Activated T-helper 17 cell treated with anti-CD3 and anti-CD28 coated beads, Interleukin-2, amount 50 U/mL, for 72 hours (primary cell): ENCODE measurements around the gene SLC44A2. TPM values are rescaled to one million over a fixed set of nuclear protein-coding genes. Genes with fewer than 3 reads are reported as not detected.

ENCODE experiments used
- ATAC-seq: fragments of 150-1000 bp; cut with Tn5 transposase; replicated peaks from 2 replicates; pipeline ENCODE4 v1.10.0; 2021; ENCODE audit warnings: mild to moderate bottlenecking, moderate library complexity
- H3K27ac Mint-ChIP-seq: one replicate; pipeline ENCODE4 v1.8.0; 2022; ENCODE audit warnings: mixed read lengths
- H3K27me3 Mint-ChIP-seq: one replicate; pipeline ENCODE4 v1.8.0; 2022; ENCODE audit warnings: mixed read lengths
- H3K36me3 Mint-ChIP-seq: one replicate; pipeline ENCODE4 v1.8.0; 2022; ENCODE audit warnings: low read depth, mild to moderate bottlenecking, mixed read lengths
- H3K4me1 Mint-ChIP-seq: one replicate; pipeline ENCODE4 v1.8.0; 2022; ENCODE audit warnings: mixed read lengths
- H3K4me3 Mint-ChIP-seq: one replicate; pipeline ENCODE4 v1.8.0; 2022; ENCODE audit warnings: mild to moderate bottlenecking, mixed read lengths
- H3K9me3 Mint-ChIP-seq: one replicate; pipeline ENCODE4 v1.8.0; 2022; ENCODE audit warnings: mixed read lengths
- total RNA-seq, 2 donors: library from RNA; stranded (reverse); gene quantifications; one replicate each; pipeline ENCODE4 v1.2.3, GENCODE V29; 2022

Gene SLC44A2
- total RNA-seq, 2 donors from 2014 or later = 64.8 to 84.9 TPM

DNA sequence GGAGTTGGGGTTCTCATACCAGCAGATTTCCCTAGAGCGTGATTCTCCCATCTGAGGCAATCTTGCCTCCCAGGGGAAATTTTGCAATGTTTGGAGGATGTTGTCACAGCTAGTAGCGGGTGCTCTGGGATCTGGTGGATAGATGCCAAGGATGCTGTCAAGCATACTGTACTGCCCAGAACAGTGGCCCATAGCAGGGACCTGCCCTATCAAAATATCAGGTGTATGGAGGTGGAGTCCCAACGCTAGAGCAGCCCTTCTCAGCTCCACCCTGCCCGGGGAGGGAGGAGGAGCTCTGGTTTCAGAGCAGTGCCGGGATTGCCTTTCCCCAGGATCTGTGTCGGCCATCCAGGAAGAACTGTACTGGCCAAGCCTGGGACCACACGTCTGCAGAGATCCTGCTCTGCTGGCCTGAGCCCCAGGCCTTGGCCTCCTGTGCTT lies 65.0 kb downstream of the SLC44A2 start:
- Mint-ChIP-seq H3K27ac (no peak overlapping the region), H3K27me3 (no peaks in the 10 kb centered on the region), H3K4me3 (no peak overlapping the region), H3K4me1 (peaks cover 1% of the 10 kb centered on the region), H3K36me3 (peaks cover 61% of the 10 kb centered on the region), H3K9me3 (no peaks in the 10 kb centered on the region)
- ATAC-seq = no peak

DNA sequence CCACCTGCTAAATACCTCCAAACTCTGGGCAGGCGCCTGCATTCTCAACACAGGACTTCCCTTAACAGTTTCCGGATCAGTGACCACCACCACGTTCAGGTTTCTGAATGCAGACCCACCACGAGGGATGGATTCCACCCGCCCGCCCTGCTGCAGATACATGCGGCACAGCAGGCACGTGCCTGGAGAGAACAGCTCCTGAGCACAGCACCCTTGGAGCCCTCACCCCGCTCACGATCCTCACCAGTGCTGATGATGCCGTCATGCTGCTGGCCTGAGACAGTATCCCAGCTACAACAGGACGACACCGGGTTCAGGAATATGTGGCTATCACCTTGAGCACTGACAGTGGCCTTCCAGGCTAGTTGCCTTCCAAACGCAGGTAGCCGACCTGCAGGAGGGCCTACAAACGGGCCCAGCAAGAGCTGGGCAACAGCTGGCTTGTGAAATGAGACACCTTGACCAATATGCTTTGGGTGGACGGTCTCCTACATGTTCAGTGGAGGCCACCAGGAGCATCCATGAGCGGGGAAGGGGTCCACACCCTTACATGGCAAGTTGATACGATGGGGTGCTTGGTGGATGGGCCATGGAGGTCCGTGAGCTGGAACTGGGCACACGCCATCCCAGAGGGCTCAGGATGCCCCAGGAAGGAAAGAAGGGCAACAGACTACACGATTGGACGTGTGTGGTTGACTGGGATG lies 66.0 kb downstream of the SLC44A2 start:
- peaks cover 5% of the 10 kb centered on the region for H3K4me1 Mint-ChIP-seq
- peaks cover 55% of the 10 kb centered on the region for H3K36me3 Mint-ChIP-seq
- peak overlapping the region; percentile 65 for H3K27ac Mint-ChIP-seq
- H3K9me3 Mint-ChIP-seq = no peaks in the 10 kb centered on the region
- H3K4me3 Mint-ChIP-seq = no peak overlapping the region
- H3K27me3 Mint-ChIP-seq = no peaks in the 10 kb centered on the region
- ATAC-seq = no peak

DNA sequence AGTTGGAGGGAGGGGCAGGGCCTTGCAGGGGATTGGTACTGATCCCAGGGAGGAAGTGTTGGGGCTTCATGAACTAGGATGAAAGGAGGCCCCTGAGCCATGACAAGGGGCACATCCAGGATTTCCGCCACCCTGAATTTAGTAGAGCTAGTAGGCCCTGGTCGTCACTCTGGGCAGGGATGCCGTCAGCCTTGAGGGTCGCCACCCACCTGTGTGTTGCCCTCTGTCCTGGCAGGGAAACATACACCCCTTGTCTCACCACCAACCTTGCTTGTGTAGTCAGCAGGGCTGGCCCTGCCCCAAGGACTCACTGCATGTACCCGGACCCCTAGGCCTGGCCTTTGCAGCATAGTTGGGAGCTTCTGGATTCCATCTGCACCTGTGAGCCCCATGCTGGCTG lies 66.5 kb downstream of the SLC44A2 start:
- H3K4me1 Mint-ChIP-seq = peaks cover 5% of the 10 kb centered on the region
- no peak overlapping the region for H3K4me3 Mint-ChIP-seq
- peak overlapping the region; percentile 65 for H3K27ac Mint-ChIP-seq
- no peaks in the 10 kb centered on the region for H3K9me3 Mint-ChIP-seq
- H3K27me3 Mint-ChIP-seq = no peaks in the 10 kb centered on the region
- no peak for ATAC-seq
- peaks cover 50% of the 10 kb centered on the region for H3K36me3 Mint-ChIP-seq

DNA sequence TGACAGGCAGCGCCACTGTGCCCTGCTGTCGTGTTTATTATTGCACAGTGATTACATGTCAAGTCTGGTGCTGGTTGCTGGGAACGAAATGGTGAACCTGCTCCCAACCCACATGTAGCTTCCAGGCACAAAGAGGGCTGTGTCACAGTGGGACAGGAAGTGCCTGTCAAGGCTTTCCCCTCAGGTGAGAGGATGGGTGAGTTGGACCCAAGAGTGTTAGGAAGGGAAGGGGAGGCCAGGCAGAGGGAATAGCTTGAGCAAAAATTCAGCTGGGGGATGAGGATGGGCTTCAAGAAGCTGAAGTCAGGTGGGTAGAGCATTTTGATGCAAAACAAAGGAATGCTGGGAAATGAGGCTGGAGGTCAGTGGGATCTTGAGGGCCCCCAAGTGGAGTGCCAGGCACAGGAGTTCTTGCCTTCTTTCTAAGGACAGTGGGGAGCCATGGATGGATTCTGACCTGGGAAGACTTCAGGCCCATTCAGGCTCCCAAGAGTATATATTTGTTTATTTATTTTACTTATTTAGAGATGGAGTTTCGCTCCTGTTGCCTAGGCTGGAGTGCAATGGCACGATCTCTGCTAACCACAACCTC lies 67.4 kb downstream of the SLC44A2 start:
- H3K9me3 Mint-ChIP-seq = no peaks in the 10 kb centered on the region
- H3K27ac Mint-ChIP-seq = no peak overlapping the region
- ATAC-seq = no peak
- H3K36me3 Mint-ChIP-seq = peaks cover 41% of the 10 kb centered on the region
- H3K4me1 Mint-ChIP-seq = peaks cover 5% of the 10 kb centered on the region
- H3K27me3 Mint-ChIP-seq = no peaks in the 10 kb centered on the region
- no peak overlapping the region for H3K4me3 Mint-ChIP-seq

Other genes with a start within 250 kb of the SLC44A2 start
- 100 to 1,000 TPM; 221 to 245 TPM for gene TYK2, start 245.0 kb upstream of the SLC44A2 start, total RNA-seq
- gene CDC37, start 222.0 kb upstream of the SLC44A2 start, total RNA-seq = 100 to 1,000 TPM; 140 to 226 TPM
- gene PDE4A, start 205.0 kb upstream of the SLC44A2 start, total RNA-seq = 1 to 10 TPM; 9.0 to 9.1 TPM
- gene KEAP1, start 122.2 kb upstream of the SLC44A2 start, total RNA-seq = 10 to 100 TPM; 71.5 to 99.6 TPM
- gene S1PR5, start 108.1 kb upstream of the SLC44A2 start, total RNA-seq = under 1 TPM in 1 of 2 donors, not detected in 1; 0.11 TPM
- gene ATG4D, start 81.6 kb upstream of the SLC44A2 start, total RNA-seq = 10 to 100 TPM; 27.4 to 37.8 TPM
- gene KRI1, start 59.5 kb upstream of the SLC44A2 start, total RNA-seq = 10 to 100 TPM; 43.3 to 52.5 TPM
- gene CDKN2D, start 56.6 kb upstream of the SLC44A2 start, total RNA-seq = 10 to 100 TPM; 21.2 to 46.6 TPM
- not detected for gene AP1M2, start 38.2 kb upstream of the SLC44A2 start, total RNA-seq
- 100 to 1,000 TPM; 286 to 439 TPM for gene ILF3, start 28.8 kb downstream of the SLC44A2 start, total RNA-seq
- gene QTRT1, start 75.9 kb downstream of the SLC44A2 start, total RNA-seq = 10 to 100 TPM; 36.9 to 61.3 TPM
- 100 to 1,000 TPM; 185 to 209 TPM for gene DNM2, start 92.5 kb downstream of the SLC44A2 start, total RNA-seq
- gene TMED1, start 210.7 kb downstream of the SLC44A2 start, total RNA-seq = 10 to 100 TPM; 17.6 to 20.2 TPM
- 1 to 10 TPM in 1 of 2 donors, under 1 TPM in 1; 0.48 to 1.7 TPM for gene C19orf38, start 222.9 kb downstream of the SLC44A2 start, total RNA-seq
- gene CARM1, start 246.0 kb downstream of the SLC44A2 start, total RNA-seq = 10 to 100 TPM; 32.7 to 62.1 TPM